SKM-1 (cell line): Measurements from ENCODE around the gene TRIM38.
"Not testable (repeated sequence)": the region's sequence is repeated elsewhere in the genome, so short reads cannot be mapped to it uniquely, and the experiment has no call there.

Source experiments
- DNase-seq: peaks from one replicate; lab custom pipeline; 2025; ENCODE audit not compliant: unreplicated experiment; lab: John Stamatoyannopoulos, UW

The TRIM38 gene

GRCh38 chr6:26003102-26003694, 40.6 kb downstream of the TRIM38 start:
- peak; percentile 33 for DNase-seq

- no peak for DNase-seq
Measured at GRCh38 chr6:26006086-26006939, 43.7 kb downstream of the TRIM38 start.

DNA sequence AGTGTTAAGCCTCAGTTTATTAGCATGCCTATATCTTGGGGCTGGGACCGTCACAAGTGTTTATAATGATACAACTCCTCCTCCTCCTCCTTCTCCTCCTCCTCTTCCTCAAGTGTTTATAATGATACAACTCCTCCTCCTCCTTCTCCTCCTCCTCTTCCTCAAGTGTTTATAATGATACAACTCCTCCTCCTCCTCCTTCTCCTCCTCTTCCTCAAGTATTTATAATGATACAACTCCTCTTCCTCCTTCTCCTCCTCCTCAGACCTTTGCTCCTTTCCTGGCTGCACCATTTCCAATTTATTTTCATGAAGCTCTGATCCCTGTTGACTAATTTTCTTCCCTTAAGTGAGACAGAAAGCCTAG, 44.3 kb downstream of the TRIM38 start:
- DNase-seq, result not testable (repeated sequence)

- no peak for DNase-seq
Measured at GRCh38 chr6:26008470-26008869, 45.9 kb downstream of the TRIM38 start.

DNA sequence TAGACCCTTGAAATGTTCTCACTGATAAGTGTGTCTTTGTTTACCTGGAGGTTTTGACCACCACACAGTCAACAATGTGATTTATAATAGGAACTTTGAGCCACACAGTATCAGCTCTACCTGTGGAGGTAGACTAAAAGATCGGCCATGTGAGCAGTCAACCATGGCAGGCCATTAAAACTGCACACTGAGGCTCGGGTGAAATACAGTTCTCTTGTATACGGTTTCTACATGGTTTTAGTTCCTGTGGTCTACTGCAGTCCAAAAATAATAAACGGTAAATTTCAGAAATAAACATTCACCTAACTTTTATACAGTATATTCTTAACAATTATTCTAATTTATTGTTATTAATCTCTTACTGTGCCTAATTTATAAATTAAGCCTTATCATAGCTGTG, 47.2 kb downstream of the TRIM38 start:
- DNase-seq, result no peak

DNA sequence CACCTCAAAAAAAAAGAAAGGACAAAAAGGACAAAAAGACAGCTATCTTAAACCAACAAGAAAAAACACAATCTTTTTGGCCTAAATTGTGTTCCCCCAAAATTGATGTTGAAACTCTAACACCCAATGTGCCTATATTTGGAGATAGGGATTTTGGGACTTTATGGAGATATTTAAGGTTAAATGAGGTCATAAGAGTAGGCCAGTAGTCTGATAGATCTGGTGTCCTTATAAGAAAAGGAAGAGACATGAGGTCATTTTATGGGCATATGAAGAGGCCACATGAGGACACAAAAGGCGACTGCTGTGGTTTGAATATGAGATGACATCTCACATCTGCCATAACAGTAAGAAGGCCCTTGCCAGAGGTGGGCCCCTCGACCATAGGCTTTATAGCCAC, 49.5 kb downstream of the TRIM38 start:
- no peak for DNase-seq

- DNase-seq, result not testable (repeated sequence)
Measured at GRCh38 chr6:26014386-26014785, 51.8 kb downstream of the TRIM38 start.

GRCh38 chr6:26016245-26016962, 53.8 kb downstream of the TRIM38 start:
- no peak for DNase-seq

- no peak for DNase-seq
Measured at GRCh38 chr6:26016963-26017631, 54.5 kb downstream of the TRIM38 start.

DNA sequence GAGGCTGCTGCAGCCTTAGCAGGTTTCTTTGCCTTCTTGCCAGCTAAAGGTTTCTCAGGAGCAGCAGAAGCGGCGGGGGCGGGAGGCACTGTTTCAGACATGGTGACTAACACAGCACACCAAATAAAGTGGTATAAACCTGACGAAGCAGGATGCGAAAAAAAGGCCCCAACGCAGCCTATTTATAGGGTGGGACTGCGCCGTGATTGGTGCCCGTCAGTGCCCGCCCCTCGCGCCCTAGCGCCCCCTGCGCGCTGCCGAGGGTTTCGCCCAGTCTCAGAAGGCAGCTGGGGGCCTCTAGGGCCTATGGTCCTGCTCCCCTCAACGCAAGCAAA, 55.0 kb downstream of the TRIM38 start:
- no peak for DNase-seq

DNA sequence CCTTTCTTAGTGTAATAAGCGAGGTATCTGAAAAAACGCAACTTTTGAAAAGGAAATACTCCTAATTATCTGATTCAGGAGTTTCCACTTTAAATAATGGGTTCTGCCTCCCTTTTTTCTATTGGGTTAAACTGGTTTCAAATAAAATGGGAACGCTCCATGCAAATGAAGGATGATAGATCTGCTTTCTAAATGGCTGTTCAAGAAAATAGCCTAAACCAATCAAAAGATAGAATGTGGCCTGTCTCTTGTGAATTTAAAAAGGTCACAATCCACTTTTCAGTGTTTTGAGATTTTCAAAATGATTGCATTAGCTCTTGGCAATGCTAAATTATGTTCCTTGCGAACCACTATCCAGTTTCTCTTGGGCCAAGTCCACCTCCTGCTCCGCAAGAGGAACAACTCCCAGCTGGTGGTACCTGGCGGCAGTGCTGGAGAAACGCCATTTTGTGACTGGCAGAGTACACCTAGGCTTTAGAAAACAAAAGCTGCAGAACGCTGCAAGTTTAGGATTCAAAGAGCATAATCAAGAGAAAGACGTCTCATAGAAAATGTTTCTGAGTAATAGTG, 56.7 kb downstream of the TRIM38 start:
- DNase-seq, result no peak

- no peak for DNase-seq
Measured at GRCh38 chr6:26019967-26020328, 57.3 kb downstream of the TRIM38 start.

- DNase-seq, result peak; percentile 59
Measured at GRCh38 chr6:26020329-26021000, 57.9 kb downstream of the TRIM38 start.

DNA sequence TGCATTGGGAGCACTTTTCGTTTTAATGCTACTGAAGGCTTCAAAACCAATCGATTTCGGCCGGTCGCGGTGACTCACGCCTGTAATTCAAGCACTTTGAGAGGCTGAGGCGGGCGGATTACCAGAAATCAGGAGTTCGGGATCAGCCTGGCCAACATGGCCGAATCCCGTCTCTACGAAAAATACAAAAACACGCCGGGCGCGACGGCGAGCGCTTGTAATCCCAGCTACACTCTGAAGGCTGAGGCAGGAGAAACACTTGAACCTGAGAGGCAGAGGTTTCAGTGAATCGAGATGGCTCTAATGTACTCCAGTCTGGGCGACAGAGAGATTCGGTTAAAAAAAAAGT, 58.4 kb downstream of the TRIM38 start:
- DNase-seq, result peak; percentile 74

GRCh38 chr6:26021350-26022131, 58.9 kb downstream of the TRIM38 start:
- DNase-seq, result peak; percentile 95

GRCh38 chr6:26022132-26022472, 59.5 kb downstream of the TRIM38 start:
- peak; percentile 61 for DNase-seq

DNA sequence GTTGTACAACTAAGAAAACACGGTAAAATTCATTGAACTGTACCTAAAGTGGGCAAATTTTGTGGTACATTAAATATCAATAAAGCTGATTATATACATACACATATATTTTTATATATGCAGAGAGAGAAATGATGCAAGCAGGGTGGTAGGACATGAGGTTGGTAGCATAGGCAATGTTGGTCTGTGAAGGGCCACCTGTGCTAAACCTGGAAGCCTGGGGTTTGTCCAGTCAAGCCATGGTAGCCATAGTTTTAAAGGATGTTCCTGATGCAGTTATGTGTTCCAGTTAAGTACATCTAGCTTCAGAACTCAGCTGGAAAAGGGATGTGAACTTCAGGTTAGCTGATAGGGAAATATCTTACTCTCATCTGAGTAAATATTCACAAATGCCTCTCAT, 60.1 kb downstream of the TRIM38 start:
- no peak for DNase-seq

DNA sequence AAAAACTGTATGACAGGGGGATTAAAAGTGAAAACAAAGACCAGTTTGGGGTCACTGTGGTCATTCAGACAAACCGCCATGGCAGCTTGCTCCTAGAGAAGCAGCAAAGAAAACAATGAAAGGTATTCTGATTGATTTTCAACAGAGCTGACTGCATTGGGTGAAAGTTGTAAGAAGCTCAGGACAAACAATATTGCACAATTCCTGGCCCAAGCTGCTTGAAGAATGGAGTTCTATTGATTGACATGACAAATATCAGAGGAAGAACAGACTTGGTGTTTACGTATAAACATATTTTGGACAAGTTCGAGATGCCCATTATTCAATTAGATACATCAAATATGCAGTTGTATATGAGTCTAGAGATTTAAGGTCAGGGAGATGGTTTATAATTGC, 62.0 kb downstream of the TRIM38 start:
- DNase-seq, result no peak

DNA sequence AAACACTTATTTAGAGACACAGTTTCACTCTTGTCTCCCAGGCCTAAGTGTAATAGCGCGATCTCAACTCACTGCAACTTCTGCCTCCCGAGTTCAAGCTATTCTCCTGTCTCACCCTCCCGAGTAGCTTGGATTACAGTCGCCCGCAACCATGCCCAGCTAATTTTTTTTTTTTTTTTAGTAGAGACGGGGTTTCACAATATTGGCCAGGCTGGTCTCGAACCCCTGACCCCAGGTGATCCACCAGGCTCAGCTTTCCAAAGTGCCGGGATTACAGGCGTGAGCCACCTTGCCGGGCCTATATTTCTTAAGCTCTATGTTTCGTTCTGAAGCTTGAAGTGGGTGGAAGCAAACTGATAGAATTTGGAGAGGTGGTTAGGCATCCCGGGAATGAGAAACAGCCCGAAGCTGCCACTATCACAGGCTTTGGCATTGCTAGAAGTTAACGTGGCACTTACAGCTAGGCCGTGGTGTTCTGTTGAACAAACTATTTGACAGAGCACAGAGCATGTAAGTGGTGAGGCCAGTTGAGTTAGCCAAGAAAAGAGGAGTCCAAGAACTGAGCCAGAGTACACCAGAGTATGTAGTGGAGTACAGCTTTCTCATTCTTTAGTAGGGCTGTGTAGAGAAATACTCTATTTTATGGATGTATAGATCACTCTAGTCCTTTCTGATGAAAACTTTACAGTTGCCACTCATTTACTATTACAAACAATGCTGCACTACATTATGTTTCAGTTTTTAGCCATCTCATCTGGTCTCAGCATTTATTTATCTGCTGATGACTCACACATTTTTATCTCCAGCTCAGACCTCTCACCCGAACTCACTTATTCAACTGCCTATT, 62.7 kb downstream of the TRIM38 start:
- no peak for DNase-seq
